Stimulated activated CD4-positive, alpha-beta T cell treated with anti-CD3 and anti-CD28 coated beads, Interleukin-15, amount 100 ng/mL, for 1 hour (primary cell): ENCODE results near the gene LSP1.

ENCODE experiments used
- DNase-seq, 2 donors: peaks; one replicate each; pipeline ENCODE4 v3.0.0-alpha.2; 2020; ENCODE audit warnings: low read depth in 1 of 2, low spot score in 1 of 2

LSP1 gene

GRCh38 chr11:1927026-1927847, 74.4 kb downstream of the LSP1 start:
- no peak for DNase-seq

GRCh38 chr11:1927848-1928469, 75.1 kb downstream of the LSP1 start:
- no peak for DNase-seq

GRCh38 chr11:1928470-1928890, 75.6 kb downstream of the LSP1 start:
- DNase-seq = no peak

GRCh38 chr11:1928891-1929541, 76.1 kb downstream of the LSP1 start:
- DNase-seq = no peak

GRCh38 chr11:1929621-1930461, 77.0 kb downstream of the LSP1 start:
- no peak for DNase-seq

GRCh38 chr11:1930462-1930830, 77.6 kb downstream of the LSP1 start:
- DNase-seq = no peak

- no peak for DNase-seq
Observed at GRCh38 chr11:1931341-1932104, 78.6 kb downstream of the LSP1 start.

- DNase-seq = no peak
Observed at GRCh38 chr11:1932105-1932480, 79.2 kb downstream of the LSP1 start.

- no peak for DNase-seq
Observed at GRCh38 chr11:1932681-1933080, 79.8 kb downstream of the LSP1 start.

- no peak for DNase-seq
Observed at GRCh38 chr11:1933416-1934334, 80.8 kb downstream of the LSP1 start.

- no peak for DNase-seq
Observed at GRCh38 chr11:1934335-1935155, 81.7 kb downstream of the LSP1 start.

GRCh38 chr11:1935156-1936071, 82.5 kb downstream of the LSP1 start:
- no peak for DNase-seq

- DNase-seq = no peak
Observed at GRCh38 chr11:1936072-1936780, 83.3 kb downstream of the LSP1 start.

- DNase-seq = no peak
Observed at GRCh38 chr11:1936781-1937615, 84.1 kb downstream of the LSP1 start.

GRCh38 chr11:1937616-1938342, 84.9 kb downstream of the LSP1 start:
- DNase-seq = no peak
